Fibroblast of lung (primary cell): ENCODE data around the gene RERE.

Source experiments
- EZH2 ChIP-seq: IDR thresholded peaks from 2 replicates; pipeline ENCODE4 v1.5.1; 2012; ENCODE audit warnings: low read length, control low read depth, mild to moderate bottlenecking; ENCODE audit errors: missing control alignments
- TF ChIP-seq, protein P1 (sequence below), 2 donors: IDR thresholded peaks in 1 of 2; conservative IDR thresholded peaks in 1 of 2; 1 replicate in 1 of 2; 2 replicates in 1 of 2; pipeline ENCODE4 v1.5.1; 2011 to 2012; ENCODE audit warnings: low read length in 2 of 2, control low read depth in 1 of 2, inconsistent platforms in 1 of 2, low read depth in 1 of 2, mild to moderate bottlenecking in 1 of 2

DNA sequence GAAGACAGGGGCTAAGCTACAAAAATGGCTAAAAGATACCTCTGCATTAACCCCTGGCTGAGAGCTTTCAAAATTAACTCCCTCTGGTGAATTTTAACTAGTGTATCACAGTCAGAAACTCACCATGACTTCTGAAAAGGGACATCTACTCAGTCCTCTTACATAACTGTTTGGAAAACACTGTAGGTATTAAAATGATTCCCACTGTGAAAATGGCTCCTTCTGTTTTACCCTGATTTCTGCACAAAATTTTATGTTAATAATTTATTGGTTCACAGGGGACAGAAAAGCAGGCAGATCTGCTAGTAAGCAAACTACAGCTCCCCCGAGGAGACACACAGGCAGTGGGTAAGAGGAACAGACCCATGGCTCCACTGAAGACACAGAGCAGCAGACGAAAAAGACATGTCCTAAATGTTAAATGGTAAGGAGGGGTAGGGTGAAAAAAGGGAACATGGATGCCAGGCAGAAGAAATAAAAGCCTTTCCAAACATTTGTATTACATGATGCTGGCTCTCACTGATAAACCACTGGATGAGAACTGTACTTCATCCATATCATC, 387.8 kb downstream of the RERE start:
- TF ChIP-seq EZH2, result no peak
- TF ChIP-seq, protein P1, sequence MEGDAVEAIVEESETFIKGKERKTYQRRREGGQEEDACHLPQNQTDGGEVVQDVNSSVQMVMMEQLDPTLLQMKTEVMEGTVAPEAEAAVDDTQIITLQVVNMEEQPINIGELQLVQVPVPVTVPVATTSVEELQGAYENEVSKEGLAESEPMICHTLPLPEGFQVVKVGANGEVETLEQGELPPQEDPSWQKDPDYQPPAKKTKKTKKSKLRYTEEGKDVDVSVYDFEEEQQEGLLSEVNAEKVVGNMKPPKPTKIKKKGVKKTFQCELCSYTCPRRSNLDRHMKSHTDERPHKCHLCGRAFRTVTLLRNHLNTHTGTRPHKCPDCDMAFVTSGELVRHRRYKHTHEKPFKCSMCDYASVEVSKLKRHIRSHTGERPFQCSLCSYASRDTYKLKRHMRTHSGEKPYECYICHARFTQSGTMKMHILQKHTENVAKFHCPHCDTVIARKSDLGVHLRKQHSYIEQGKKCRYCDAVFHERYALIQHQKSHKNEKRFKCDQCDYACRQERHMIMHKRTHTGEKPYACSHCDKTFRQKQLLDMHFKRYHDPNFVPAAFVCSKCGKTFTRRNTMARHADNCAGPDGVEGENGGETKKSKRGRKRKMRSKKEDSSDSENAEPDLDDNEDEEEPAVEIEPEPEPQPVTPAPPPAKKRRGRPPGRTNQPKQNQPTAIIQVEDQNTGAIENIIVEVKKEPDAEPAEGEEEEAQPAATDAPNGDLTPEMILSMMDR (conservative IDR thresholded peaks at IDR 0.05 in 1 of 2, IDR thresholded peaks at IDR 0.05 in 1 of 2; ENCODE audit: low read depth in 1 of 2, low read length in 2 of 2), result no peak
